Measurements from ENCODE around the gene ATP8A1.
"Not testable (repeated sequence)": the region's sequence is repeated elsewhere in the genome, so short reads cannot be mapped to it uniquely, and the experiment has no call there.

The ATP8A1 gene

DNA sequence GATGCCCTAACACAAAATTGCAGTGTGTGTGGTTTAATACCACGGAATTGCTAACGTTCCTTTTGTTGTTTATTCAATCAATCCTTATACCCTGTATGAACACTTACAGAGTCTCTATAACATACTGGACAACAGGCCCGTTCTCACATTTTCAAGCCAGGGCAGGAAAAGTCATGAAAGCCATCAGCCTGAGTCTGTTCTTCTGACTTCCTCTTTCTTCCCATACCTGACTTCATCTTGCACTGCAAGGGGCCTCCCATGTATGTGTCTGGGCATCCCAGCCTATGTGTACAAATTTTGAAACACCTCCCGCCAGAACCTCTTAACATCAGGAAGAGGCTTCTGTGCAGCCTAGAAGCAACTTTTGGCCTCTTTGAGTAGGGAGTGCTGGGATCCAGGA is 264.5 kb downstream of the ATP8A1 start:
- Histone ChIP-seq H3K9ac (ENCODE audit: low read depth, low read length) (no peak overlapping the region), H3K4me1 (ENCODE audit: control insufficient read depth, insufficient read depth, low read length) (peaks cover 14% of the 10 kb centered on the region), H3K4me3 (ENCODE audit: low read depth, low read length) (no peak overlapping the region), H3K36me3 (ENCODE audit: control insufficient read depth, insufficient read depth, low read length) (no peaks in the 10 kb centered on the region), H3K9me3 (ENCODE audit: control insufficient read depth, insufficient read depth, low read length) (no peaks in the 10 kb centered on the region), H3K27me3 (ENCODE audit: control insufficient read depth, insufficient read depth, low read length) (peaks cover 35% of the 10 kb centered on the region)

- no peak overlapping the region for H3K9ac ChIP-seq (ENCODE audit: low read depth, low read length)
- no peaks in the 10 kb centered on the region for H3K36me3 ChIP-seq (ENCODE audit: control insufficient read depth, insufficient read depth, low read length)
- peaks cover 34% of the 10 kb centered on the region for H3K27me3 ChIP-seq (ENCODE audit: control insufficient read depth, insufficient read depth, low read length)
- peaks cover 14% of the 10 kb centered on the region for H3K4me1 ChIP-seq (ENCODE audit: control insufficient read depth, insufficient read depth, low read length)
- H3K9me3 ChIP-seq (ENCODE audit: control insufficient read depth, insufficient read depth, low read length): no peaks in the 10 kb centered on the region
- H3K4me3 ChIP-seq (ENCODE audit: low read depth, low read length): no peak overlapping the region
Measured at GRCh38 chr4:42391981-42392380, 264.9 kb downstream of the ATP8A1 start.

GRCh38 chr4:42391355-42391664 is 265.6 kb downstream of the ATP8A1 start:
- Histone ChIP-seq H3K27me3 (ENCODE audit: control insufficient read depth, insufficient read depth, low read length) (peaks cover 27% of the 10 kb centered on the region), H3K4me1 (ENCODE audit: control insufficient read depth, insufficient read depth, low read length) (peaks cover 11% of the 10 kb centered on the region), H3K9me3 (ENCODE audit: control insufficient read depth, insufficient read depth, low read length) (no peaks in the 10 kb centered on the region), H3K4me3 (ENCODE audit: low read depth, low read length) (no peak overlapping the region), H3K36me3 (ENCODE audit: control insufficient read depth, insufficient read depth, low read length) (no peaks in the 10 kb centered on the region), H3K9ac (ENCODE audit: low read depth, low read length) (no peak overlapping the region)

GRCh38 chr4:42390622-42391354 is 266.1 kb downstream of the ATP8A1 start:
- H3K9ac ChIP-seq (ENCODE audit: low read depth, low read length): no peak overlapping the region

DNA sequence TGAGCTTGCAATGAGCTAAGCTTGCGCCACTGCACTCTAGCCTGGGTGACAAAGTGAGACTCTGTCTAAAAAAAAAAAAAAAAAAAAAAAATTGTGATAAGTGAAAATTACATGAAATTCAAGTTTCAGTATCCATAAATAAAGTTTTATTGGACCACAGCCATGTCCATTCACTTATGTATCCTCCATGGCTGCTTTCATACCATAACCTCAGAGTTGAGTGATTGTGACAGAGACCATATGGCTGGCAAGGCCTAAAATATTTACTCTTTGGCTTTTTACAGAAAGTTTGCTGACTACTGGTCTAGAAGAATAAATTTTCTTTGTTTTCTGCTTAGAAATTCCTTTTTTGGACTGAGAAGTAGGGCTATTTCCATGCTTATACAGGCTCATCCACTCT is 271.4 kb downstream of the ATP8A1 start:
- Histone ChIP-seq H3K9me3 (ENCODE audit: control insufficient read depth, insufficient read depth, low read length) (no peaks in the 10 kb centered on the region), H3K4me1 (ENCODE audit: control insufficient read depth, insufficient read depth, low read length) (peaks cover under 1% of the 10 kb centered on the region), H3K4me3 (ENCODE audit: low read depth, low read length) (no peak overlapping the region), H3K27me3 (ENCODE audit: control insufficient read depth, insufficient read depth, low read length) (no peaks in the 10 kb centered on the region), H3K36me3 (ENCODE audit: control insufficient read depth, insufficient read depth, low read length) (no peaks in the 10 kb centered on the region), H3K9ac (ENCODE audit: low read depth, low read length) (no peak overlapping the region)

More at GRCh38 chr4:42390622-42391354, 266.1 kb downstream of the ATP8A1 start:
- peaks cover 10% of the 10 kb centered on the region for H3K4me1 ChIP-seq (ENCODE audit: control insufficient read depth, insufficient read depth, low read length)
- peaks cover 22% of the 10 kb centered on the region for H3K27me3 ChIP-seq (ENCODE audit: control insufficient read depth, insufficient read depth, low read length)
- H3K4me3 ChIP-seq (ENCODE audit: low read depth, low read length): no peak overlapping the region
- H3K36me3 ChIP-seq (ENCODE audit: control insufficient read depth, insufficient read depth, low read length): no peaks in the 10 kb centered on the region
- no peaks in the 10 kb centered on the region for H3K9me3 ChIP-seq (ENCODE audit: control insufficient read depth, insufficient read depth, low read length)

GRCh38 chr4:42381666-42382065 is 275.2 kb downstream of the ATP8A1 start:
- Histone ChIP-seq H3K9me3 (ENCODE audit: control insufficient read depth, insufficient read depth, low read length) (no peaks in the 10 kb centered on the region), H3K4me1 (ENCODE audit: control insufficient read depth, insufficient read depth, low read length) (no peaks in the 10 kb centered on the region), H3K27me3 (ENCODE audit: control insufficient read depth, insufficient read depth, low read length) (no peaks in the 10 kb centered on the region), H3K9ac (ENCODE audit: low read depth, low read length) (no peak overlapping the region), H3K4me3 (ENCODE audit: low read depth, low read length) (no peak overlapping the region), H3K36me3 (ENCODE audit: control insufficient read depth, insufficient read depth, low read length) (no peaks in the 10 kb centered on the region)

DNA sequence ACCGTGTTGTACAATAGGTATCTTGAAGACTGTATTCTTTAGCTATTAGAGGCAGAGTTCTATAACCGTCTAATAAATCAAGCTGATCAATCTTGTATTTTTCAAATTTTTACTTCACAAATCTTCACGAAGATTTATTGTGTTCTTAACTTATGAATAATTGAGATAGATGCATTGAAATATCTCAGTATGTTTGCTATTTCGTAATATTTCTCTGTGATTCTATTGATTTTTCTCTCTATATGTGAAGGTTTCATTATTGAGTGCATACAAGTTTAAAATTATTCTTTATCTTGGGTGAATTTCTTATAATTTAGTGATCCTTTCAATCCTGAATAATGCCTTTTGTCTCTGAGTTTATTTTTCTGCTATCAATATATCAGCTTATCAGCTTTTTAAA is 279.4 kb downstream of the ATP8A1 start:
- Histone ChIP-seq H3K9ac (ENCODE audit: low read depth, low read length) (no peak overlapping the region), H3K27me3 (ENCODE audit: control insufficient read depth, insufficient read depth, low read length) (no peaks in the 10 kb centered on the region), H3K36me3 (ENCODE audit: control insufficient read depth, insufficient read depth, low read length) (no peaks in the 10 kb centered on the region), H3K4me1 (ENCODE audit: control insufficient read depth, insufficient read depth, low read length) (no peaks in the 10 kb centered on the region), H3K4me3 (ENCODE audit: low read depth, low read length) (no peak overlapping the region), H3K9me3 (ENCODE audit: control insufficient read depth, insufficient read depth, low read length) (no peaks in the 10 kb centered on the region)

- H3K4me1 ChIP-seq (ENCODE audit: control insufficient read depth, insufficient read depth, low read length): not testable (repeated sequence)
Measured at GRCh38 chr4:42372303-42372702, 284.6 kb downstream of the ATP8A1 start.

DNA sequence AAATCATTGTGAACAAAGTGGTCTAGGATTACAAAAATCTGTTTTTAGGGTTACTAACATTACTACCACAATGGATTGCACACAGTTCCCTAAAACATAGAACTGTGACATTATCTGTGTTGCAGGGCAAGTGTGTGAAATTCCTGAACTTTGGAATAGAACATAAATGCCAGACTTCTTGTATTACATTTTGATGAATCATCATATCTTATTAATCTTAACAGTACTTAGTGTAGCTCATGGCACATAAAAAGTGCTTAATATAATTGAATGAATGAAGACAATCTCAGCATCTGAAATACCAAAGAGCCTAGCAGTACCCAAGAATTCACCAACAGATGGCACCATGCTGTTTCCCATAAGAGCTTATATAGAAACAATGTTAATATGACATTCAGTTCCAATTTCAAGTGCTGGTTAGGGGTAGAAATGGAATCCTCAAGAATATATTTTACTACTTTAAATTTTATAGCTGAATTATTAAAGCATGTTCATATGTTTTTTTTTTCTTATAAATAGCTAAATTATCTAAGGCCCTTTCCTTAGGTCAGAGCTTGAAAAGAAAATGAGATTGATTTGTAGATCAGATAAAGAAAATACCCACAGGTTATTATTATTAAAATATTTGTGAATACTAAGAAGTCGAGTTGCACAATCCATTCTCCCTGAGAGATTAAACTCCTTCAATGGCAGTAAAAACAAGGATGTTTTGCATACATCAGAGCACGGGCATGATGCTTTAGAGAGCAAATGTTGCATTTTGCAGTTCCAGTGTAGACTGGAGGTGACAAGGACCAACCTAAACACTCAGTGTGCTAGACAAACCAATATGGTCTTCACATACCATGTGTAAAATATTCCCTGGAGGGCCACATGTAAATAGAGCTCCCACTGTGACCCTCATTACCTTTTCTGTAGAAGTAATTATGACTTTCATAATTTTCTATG is 285.3 kb downstream of the ATP8A1 start:
- no peak overlapping the region for H3K4me3 ChIP-seq (ENCODE audit: low read depth, low read length)
- no peaks in the 10 kb centered on the region for H3K9me3 ChIP-seq (ENCODE audit: control insufficient read depth, insufficient read depth, low read length)
- H3K27me3 ChIP-seq (ENCODE audit: control insufficient read depth, insufficient read depth, low read length): no peaks in the 10 kb centered on the region
- H3K36me3 ChIP-seq (ENCODE audit: control insufficient read depth, insufficient read depth, low read length): no peaks in the 10 kb centered on the region
- H3K9ac ChIP-seq (ENCODE audit: low read depth, low read length): no peak overlapping the region
- no peaks in the 10 kb centered on the region for H3K4me1 ChIP-seq (ENCODE audit: control insufficient read depth, insufficient read depth, low read length)

More at GRCh38 chr4:42372303-42372702, 284.6 kb downstream of the ATP8A1 start:
- not testable (repeated sequence) for H3K9ac ChIP-seq (ENCODE audit: low read depth, low read length); H3K36me3 ChIP-seq (ENCODE audit: control insufficient read depth, insufficient read depth, low read length); H3K27me3 ChIP-seq (ENCODE audit: control insufficient read depth, insufficient read depth, low read length); H3K9me3 ChIP-seq (ENCODE audit: control insufficient read depth, insufficient read depth, low read length); H3K4me3 ChIP-seq (ENCODE audit: low read depth, low read length)

DNA sequence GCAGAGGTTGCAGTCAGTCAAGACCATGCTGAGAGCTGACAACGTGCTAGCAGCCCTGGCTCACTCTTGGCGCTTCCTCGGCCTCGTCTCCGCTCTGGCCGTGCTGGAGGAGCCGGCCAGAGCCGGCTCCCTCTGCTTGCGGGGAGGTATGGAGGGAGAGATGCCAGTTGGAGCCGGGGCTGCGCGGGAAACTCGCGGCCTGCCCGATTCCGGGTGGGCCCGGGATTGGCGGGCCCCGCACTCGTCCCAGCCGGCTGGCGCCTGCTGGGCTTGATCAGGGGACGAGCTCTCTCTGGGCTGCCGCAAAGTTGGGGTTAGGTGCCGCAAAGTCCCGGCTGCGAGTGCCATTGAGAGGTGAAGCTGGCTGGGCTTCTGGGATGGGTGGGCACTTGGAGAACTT is 287.4 kb downstream of the ATP8A1 start:
- Histone ChIP-seq H3K9ac (ENCODE audit: low read depth, low read length) (no peak overlapping the region), H3K4me3 (ENCODE audit: low read depth, low read length) (no peak overlapping the region), H3K36me3 (ENCODE audit: control insufficient read depth, insufficient read depth, low read length) (no peaks in the 10 kb centered on the region), H3K4me1 (ENCODE audit: control insufficient read depth, insufficient read depth, low read length) (no peaks in the 10 kb centered on the region), H3K9me3 (ENCODE audit: control insufficient read depth, insufficient read depth, low read length) (no peaks in the 10 kb centered on the region), H3K27me3 (ENCODE audit: control insufficient read depth, insufficient read depth, low read length) (no peaks in the 10 kb centered on the region)

DNA sequence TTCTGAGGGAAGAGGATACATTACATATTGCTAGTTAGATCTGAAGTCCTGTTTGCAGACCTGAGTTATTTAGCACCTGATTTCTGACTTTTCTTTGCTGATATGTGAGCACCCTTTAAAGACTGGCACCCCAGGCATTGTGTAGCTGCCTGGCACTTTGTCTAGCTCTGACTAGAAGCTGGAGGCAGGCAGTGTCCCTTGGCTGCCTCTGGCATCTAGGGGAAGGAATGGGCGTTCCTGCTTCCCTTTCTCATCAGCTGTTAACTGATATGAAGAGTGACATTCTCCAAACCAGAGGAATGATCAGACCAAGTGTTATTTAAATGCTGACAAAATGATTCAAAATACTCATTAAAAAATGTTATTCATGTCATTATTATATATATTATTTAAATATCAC is 289.9 kb downstream of the ATP8A1 start:
- no peak overlapping the region for H3K4me3 ChIP-seq (ENCODE audit: low read depth, low read length)
- H3K27me3 ChIP-seq (ENCODE audit: control insufficient read depth, insufficient read depth, low read length): no peaks in the 10 kb centered on the region
- no peaks in the 10 kb centered on the region for H3K9me3 ChIP-seq (ENCODE audit: control insufficient read depth, insufficient read depth, low read length)
- no peak overlapping the region for H3K9ac ChIP-seq (ENCODE audit: low read depth, low read length)
- H3K4me1 ChIP-seq (ENCODE audit: control insufficient read depth, insufficient read depth, low read length): no peaks in the 10 kb centered on the region
- H3K36me3 ChIP-seq (ENCODE audit: control insufficient read depth, insufficient read depth, low read length): no peaks in the 10 kb centered on the region

Measured in iPS-15b (cell line).